Tibial nerve (tissue), 4 donors: ENCODE data around the gene LYPD1. TPM values are rescaled to one million over a fixed set of nuclear protein-coding genes. Genes with fewer than 3 reads are reported as not detected.

Experiments used
- DNase-seq, 2 donors: peaks; one replicate each; pipeline ENCODE4 v3.0.0-alpha.2; 2019; ENCODE audit warnings: low spot score in 2 of 2
- H3K27ac ChIP-seq, 4 donors: fragments of 200-600 bp; sonication (generic) in 3 of 4; one replicate each; pipeline ENCODE4 v1.5.1; 2017 to 2019; ENCODE audit warnings: mild to moderate bottlenecking in 1 of 4
- H3K27me3 ChIP-seq, 2 donors: fragments of 200-600 bp; sonication (generic) in 1 of 2; one replicate each; pipeline versions ENCODE4 v1.5.1 to v1.6.0; 2017 to 2019
- H3K36me3 ChIP-seq, 3 donors: fragments of 200-600 bp; sonication (generic); one replicate each; pipeline ENCODE4 v1.5.1; 2018 to 2019
- H3K4me1 ChIP-seq, 4 donors: fragments of 200-600 bp; sonication (generic) in 3 of 4; one replicate each; pipeline ENCODE4 v1.5.1; 2017 to 2019
- H3K4me3 ChIP-seq, 4 donors: fragments of 200-600 bp; sonication (generic) in 3 of 4; one replicate each; pipeline ENCODE4 v1.5.1; 2017 to 2019; ENCODE audit warnings: mild to moderate bottlenecking in 1 of 4, moderate library complexity in 1 of 4
- H3K9me3 ChIP-seq, 4 donors: fragments of 200-600 bp; sonication (generic) in 3 of 4; one replicate each; pipeline ENCODE4 v1.5.1; 2017 to 2019
- EP300 ChIP-seq, 2 donors: sonication (generic); formaldehyde crosslinking; IDR thresholded peaks; one replicate each; pipeline ENCODE4 v1.6.1; 2017; ENCODE audit warnings: antibody characterized with exemption in 2 of 2, mild to moderate bottlenecking in 1 of 2
- POLR2A ChIP-seq, 2 donors: fragments of 450-650 bp; IDR thresholded peaks; one replicate each; pipeline ENCODE4 v1.6.1; 2017; ENCODE audit warnings: antibody characterized with exemption in 2 of 2, mild to moderate bottlenecking in 2 of 2, moderate library complexity in 2 of 2
- WGBS, 2 donors: methylation state at CpG; one replicate each; pipeline ENCODE4 v1.1.5; 2018; 5-methylcytosine and 5-hydroxymethylcytosine counted together
- total RNA-seq, 4 donors: library from RNA; depleted of rRNA; stranded (reverse); fragments of >200 nt; gene quantifications; one replicate each; pipeline ENCODE4 v1.1.0, GENCODE V29; 2016
- TF ChIP-seq, protein P1 (sequence below), 5 experiments: fragments of 200-600 bp in 3 of 5; fragments of 450-650 bp in 2 of 5; sonication (generic) in 3 of 5; IDR thresholded peaks; one replicate each; pipeline ENCODE4 v1.5.1; 2016 to 2019; ENCODE audit warnings: antibody characterized with exemption in 5 of 5, mild to moderate bottlenecking in 3 of 5, moderate library complexity in 2 of 5

Gene LYPD1
- total RNA-seq, 4 donors from 2014 or later, result 0.22 to 7.5 (median 2.6) TPM

DNA sequence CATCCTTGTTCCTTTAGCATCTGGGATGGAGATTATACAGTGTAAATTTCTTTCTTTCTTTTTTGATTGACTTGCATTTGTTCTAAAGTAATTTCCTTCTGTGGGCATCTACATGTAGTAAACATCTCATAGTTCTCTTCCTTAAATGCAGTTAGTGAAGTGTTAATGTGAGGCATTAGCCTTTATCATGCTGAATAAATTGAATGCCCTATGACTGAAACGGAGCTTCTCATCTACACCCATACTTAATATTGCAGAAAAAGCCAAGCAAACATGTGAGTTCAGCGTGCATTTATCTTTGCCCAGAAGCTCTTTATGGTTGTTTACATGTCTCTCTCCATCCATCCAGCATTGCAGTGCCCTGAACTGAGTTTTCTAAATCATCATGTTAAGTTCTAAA lies 58.3 kb downstream of the LYPD1 start:
- Histone ChIP-seq H3K9me3 (no peaks in the 10 kb centered on the region), H3K27me3 (no peaks in the 10 kb centered on the region), H3K4me3 (no peak overlapping the region), H3K4me1 (no peaks in the 10 kb centered on the region), H3K27ac (no peak overlapping the region), H3K36me3 (no peaks in the 10 kb centered on the region)
- WGBS, 2 donors, result 66 to 69% methylated on average over 2 of the region's 2 CpGs
- no peak for DNase-seq
- no peak for TF ChIP-seq POLR2A (IDR thresholded peaks at IDR 0.05)
- TF ChIP-seq EP300 (IDR thresholded peaks at IDR 0.05), result no peak
- TF ChIP-seq, protein P1, sequence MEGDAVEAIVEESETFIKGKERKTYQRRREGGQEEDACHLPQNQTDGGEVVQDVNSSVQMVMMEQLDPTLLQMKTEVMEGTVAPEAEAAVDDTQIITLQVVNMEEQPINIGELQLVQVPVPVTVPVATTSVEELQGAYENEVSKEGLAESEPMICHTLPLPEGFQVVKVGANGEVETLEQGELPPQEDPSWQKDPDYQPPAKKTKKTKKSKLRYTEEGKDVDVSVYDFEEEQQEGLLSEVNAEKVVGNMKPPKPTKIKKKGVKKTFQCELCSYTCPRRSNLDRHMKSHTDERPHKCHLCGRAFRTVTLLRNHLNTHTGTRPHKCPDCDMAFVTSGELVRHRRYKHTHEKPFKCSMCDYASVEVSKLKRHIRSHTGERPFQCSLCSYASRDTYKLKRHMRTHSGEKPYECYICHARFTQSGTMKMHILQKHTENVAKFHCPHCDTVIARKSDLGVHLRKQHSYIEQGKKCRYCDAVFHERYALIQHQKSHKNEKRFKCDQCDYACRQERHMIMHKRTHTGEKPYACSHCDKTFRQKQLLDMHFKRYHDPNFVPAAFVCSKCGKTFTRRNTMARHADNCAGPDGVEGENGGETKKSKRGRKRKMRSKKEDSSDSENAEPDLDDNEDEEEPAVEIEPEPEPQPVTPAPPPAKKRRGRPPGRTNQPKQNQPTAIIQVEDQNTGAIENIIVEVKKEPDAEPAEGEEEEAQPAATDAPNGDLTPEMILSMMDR (IDR thresholded peaks at IDR 0.05), result no peak

DNA sequence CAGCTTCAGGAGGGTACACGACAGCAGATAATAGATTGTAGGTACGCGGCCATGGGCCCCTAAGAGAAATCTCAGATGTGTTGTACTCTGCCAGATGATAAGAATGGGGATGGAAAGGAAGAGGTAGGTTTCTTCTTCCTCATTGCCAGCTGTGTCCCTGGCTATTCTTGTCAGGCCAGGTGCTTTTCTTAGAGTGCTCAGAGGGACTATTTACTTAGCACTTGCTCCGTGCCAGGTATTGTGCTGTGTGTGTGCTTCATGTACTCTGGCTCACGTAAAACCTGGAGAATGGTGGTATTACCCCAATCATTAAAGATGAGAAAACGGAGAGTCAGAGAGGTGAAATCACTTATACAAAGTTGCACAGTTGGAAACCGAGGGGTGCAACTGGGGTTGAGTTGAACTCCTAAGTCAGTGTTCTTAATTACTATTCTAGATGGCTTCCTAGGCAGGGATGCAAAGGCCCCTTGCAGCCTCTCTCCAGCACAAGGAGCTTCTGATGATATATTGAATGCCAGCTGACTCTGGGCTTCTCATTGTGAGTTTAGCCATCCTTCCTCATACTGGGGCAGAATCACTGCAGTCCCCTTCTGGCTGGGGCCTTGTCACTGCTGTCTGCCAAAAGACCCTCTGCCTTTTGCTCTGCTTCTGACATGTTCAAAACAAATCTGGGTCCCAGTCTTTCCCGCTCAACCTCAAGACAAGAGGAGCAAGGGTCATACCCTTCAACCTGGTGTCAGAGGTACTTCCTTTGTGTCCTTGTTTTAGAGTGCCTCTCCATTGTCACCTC lies 60.7 kb downstream of the LYPD1 start:
- no peaks in the 10 kb centered on the region for H3K9me3 ChIP-seq
- H3K27me3 ChIP-seq, result no peaks in the 10 kb centered on the region
- 88 to 91% methylated on average over 8 of the region's 8 CpGs for WGBS, 2 donors
- H3K36me3 ChIP-seq, result no peaks in the 10 kb centered on the region
- no peak overlapping the region for H3K4me3 ChIP-seq
- TF ChIP-seq, protein P1 (IDR thresholded peaks at IDR 0.05), result no peak
- TF ChIP-seq EP300 (IDR thresholded peaks at IDR 0.05) (no peak), POLR2A (IDR thresholded peaks at IDR 0.05) (no peak)
- no peaks in the 10 kb centered on the region for H3K4me1 ChIP-seq
- DNase-seq, result no peak
- H3K27ac ChIP-seq, result no peak overlapping the region

DNA sequence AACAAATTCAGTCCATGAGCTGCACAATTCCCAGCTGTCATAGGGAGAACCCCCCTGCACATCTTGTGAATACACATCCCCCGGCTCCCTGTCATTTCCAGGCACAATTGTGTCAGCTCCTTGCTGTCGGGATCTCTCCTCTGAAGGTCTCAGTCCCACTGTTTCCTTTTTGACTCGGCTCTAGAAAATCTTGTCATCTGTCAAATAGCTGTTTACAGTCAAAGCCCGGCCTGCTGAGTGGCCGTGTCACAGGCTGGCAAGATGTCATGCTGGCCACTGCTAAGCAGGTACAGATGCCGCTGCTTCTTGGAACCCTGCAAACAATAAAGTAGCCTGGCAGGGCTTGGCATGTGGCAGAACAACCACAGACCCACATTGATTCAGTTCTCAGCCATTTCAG lies 61.7 kb downstream of the LYPD1 start:
- 65 to 71% methylated on average over 6 of the region's 6 CpGs for WGBS, 2 donors
- DNase-seq, result no peak
- Histone ChIP-seq H3K27ac (no peak overlapping the region), H3K4me3 (no peak overlapping the region), H3K27me3 (no peaks in the 10 kb centered on the region), H3K9me3 (no peaks in the 10 kb centered on the region), H3K36me3 (no peaks in the 10 kb centered on the region), H3K4me1 (no peaks in the 10 kb centered on the region)
- TF ChIP-seq, protein P1 (IDR thresholded peaks at IDR 0.05), result no peak
- TF ChIP-seq EP300 (IDR thresholded peaks at IDR 0.05) (no peak), POLR2A (IDR thresholded peaks at IDR 0.05) (no peak)

DNA sequence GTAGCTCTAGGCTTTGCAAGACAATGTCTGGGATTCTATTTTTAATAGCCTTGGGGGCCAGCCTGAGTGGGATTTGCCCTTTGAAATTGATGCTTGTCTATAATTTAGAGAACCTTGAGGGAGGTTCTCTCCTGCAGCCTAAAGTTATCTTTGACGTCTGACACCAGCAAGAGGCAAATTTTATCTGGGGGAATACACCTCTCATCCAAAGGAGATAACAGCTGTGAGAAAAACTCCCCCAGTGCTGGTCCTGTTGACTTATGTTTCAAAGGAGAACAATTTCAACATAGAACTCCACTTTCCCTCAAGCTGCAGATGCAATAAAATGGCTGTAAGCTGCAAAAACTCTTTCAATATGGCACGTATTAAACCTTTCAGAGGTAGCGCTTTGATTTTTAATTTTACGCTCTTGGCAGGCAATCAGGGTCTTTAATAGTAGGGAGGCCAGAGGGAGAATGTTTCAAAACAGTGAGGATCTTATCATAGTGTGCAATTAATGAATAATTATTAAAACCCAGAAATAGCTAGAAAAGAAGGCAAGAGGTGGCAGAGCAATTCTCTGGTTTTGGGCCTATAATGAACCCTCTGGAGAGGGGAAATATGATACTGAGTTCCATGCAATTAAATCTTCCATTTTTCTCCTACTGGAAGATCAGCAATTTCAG lies 62.4 kb downstream of the LYPD1 start:
- 70 to 75% methylated on average over 4 of the region's 4 CpGs for WGBS, 2 donors
- Histone ChIP-seq H3K4me3 (no peak overlapping the region), H3K27ac (no peak overlapping the region), H3K4me1 (no peaks in the 10 kb centered on the region), H3K36me3 (no peaks in the 10 kb centered on the region), H3K27me3 (no peaks in the 10 kb centered on the region), H3K9me3 (no peaks in the 10 kb centered on the region)
- no peak for TF ChIP-seq EP300 (IDR thresholded peaks at IDR 0.05)
- no peak for TF ChIP-seq POLR2A (IDR thresholded peaks at IDR 0.05)
- TF ChIP-seq, protein P1 (IDR thresholded peaks at IDR 0.05), result no peak
- no peak for DNase-seq

DNA sequence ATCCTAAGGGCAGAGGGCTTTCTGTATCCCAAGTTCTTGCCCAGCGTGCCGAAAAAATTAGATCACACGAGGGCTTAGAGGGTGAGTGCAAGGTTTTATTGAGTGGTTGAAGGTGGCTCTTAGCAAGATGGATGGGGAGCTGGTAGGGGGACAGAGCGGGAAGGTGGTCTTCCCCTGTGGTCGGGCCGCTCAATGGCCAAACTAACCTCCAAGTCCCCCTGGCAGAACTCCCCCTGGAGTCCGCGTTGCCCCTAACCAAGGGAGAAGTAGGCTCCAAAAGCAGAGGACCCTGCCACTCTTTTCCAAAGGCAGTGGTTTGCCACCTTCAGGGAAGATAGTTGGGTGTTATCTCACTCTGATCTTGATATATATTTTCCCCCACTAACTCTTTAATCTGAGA lies 63.4 kb downstream of the LYPD1 start:
- no peaks in the 10 kb centered on the region for H3K36me3 ChIP-seq
- no peak overlapping the region for H3K27ac ChIP-seq
- TF ChIP-seq EP300 (IDR thresholded peaks at IDR 0.05) (no peak), POLR2A (IDR thresholded peaks at IDR 0.05) (no peak)
- TF ChIP-seq, protein P1 (IDR thresholded peaks at IDR 0.05), result no peak
- no peaks in the 10 kb centered on the region for H3K9me3 ChIP-seq
- WGBS, 2 donors, result 90% methylated on average over 8 of the region's 8 CpGs
- no peak for DNase-seq
- no peak overlapping the region for H3K4me3 ChIP-seq
- no peaks in the 10 kb centered on the region for H3K4me1 ChIP-seq
- H3K27me3 ChIP-seq, result no peaks in the 10 kb centered on the region
